B cell (primary cell): Measurements from ENCODE around the gene TMEM109.

Experiments
- CTCF ChIP-seq: fragments of 200-600 bp; IDR thresholded peaks from one replicate; pipeline ENCODE4 v1.8.0; 2022; ENCODE audit warnings: antibody characterized with exemption, mild to moderate bottlenecking
- EZH2 ChIP-seq: IDR thresholded peaks from 2 replicates; pipeline ENCODE4 v1.6.1; 2012; ENCODE audit warnings: borderline replicate concordance, low read depth, mild to moderate bottlenecking, moderate library complexity, low read length; ENCODE audit not compliant: insufficient read depth, poor library complexity, severe bottlenecking

- TF ChIP-seq CTCF (no peak), EZH2 (no peak)
Measured at GRCh38 chr11:60866911-60867870, 46.8 kb upstream of the TMEM109 start, which contains the start of gene ZP1.
